Duodenal mucosa (tissue), 2 donors: Measurements from ENCODE around the gene PTCRA.

Experiments used
- H3K27ac ChIP-seq: one replicate; pipeline ENCODE4 v1.7.0; 2013; ENCODE audit warnings: low read depth, low read length
- H3K27me3 ChIP-seq, 2 donors: one replicate each; pipeline ENCODE4 v1.7.0; 2013; ENCODE audit warnings: low read length in 2 of 2, control low read depth in 1 of 2; ENCODE audit not compliant: insufficient read depth in 2 of 2, control insufficient read depth in 1 of 2
- H3K36me3 ChIP-seq, 2 donors: one replicate each; pipeline ENCODE4 v1.7.0; 2013; ENCODE audit warnings: low read length in 2 of 2, control low read depth in 1 of 2; ENCODE audit not compliant: insufficient read depth in 2 of 2, control insufficient read depth in 1 of 2
- H3K4me1 ChIP-seq, 2 donors: one replicate each; pipeline ENCODE4 v1.7.0; 2013; ENCODE audit warnings: low read length in 2 of 2, control low read depth in 1 of 2; ENCODE audit not compliant: insufficient read depth in 2 of 2, control insufficient read depth in 1 of 2
- H3K4me3 ChIP-seq, 2 donors: one replicate each; pipeline ENCODE4 v1.7.0; 2013; ENCODE audit warnings: low read length in 2 of 2, low read depth in 1 of 2
- H3K9ac ChIP-seq, 2 donors: one replicate each; pipeline ENCODE4 v1.7.0; 2013; ENCODE audit warnings: low read length in 2 of 2, low read depth in 1 of 2
- H3K9me3 ChIP-seq, 2 donors: one replicate each; pipeline ENCODE4 v1.7.0; 2013; ENCODE audit warnings: low read length in 2 of 2, control low read depth in 1 of 2; ENCODE audit not compliant: control insufficient read depth in 1 of 2

Gene PTCRA

DNA sequence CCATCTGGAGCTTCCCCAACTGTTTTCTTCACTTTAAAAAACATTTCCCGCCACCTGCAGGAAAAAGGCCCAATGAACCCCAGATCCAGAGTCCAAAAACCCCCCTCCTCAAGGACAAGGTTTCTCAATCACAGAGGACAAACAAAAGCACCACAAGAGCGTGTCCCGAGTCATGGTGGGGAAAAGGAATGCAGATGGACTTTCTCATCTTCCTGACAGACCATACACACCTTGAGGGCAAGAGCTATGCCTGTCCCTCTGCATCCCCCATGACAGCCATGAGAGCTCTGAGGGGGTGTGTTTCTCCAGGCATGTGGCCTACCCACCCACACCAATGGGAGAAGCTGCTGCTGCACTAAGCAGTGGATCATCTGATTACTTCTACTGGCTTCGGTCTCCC, 54.1 kb downstream of the PTCRA start:
- Histone ChIP-seq H3K36me3 (peaks cover 9 to 50% of the 10 kb centered on the region in 2 donors), H3K27me3 (no peaks in the 10 kb centered on the region), H3K4me3 (no peak overlapping the region), H3K4me1 (no peaks in the 10 kb centered on the region), H3K27ac (no peak overlapping the region), H3K9me3 (no peaks in the 10 kb centered on the region), H3K9ac (no peak overlapping the region)

DNA sequence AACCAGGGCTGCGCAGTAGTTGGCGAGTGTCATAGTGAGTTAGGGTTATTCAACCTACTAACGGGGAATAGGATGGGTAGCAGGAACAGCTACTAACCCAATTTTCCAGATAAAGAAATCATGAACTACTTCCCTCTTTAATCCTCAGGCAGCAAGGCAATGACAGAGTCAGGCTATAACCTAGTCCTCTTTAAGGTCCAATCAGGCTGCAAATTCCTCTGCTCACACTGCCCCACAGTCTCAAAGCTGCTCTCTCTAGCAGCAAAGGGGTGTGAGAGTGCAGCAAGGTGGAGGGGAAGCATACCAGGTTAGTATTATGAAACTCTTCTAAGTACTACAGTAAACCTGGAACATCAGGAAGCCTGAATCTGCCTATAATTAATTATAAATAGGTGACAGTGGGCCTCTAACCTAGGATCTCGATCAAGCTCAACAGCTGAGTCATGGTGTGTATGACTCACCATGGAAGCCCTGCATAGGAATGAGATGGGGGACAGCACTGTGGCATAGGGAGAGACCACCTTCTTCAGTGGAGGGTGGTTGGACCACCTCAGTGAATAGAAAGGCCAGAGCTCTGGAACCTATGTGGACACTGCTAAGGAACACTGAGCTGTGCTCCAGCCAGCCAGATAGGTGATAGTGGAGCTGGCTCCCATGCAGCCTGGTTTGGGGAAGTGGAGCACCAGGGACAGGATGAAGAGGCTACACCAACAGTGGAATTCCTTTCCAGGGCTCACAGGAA, 55.2 kb downstream of the PTCRA start:
- H3K9me3 ChIP-seq: no peaks in the 10 kb centered on the region
- H3K27me3 ChIP-seq: no peaks in the 10 kb centered on the region
- no peaks in the 10 kb centered on the region for H3K4me1 ChIP-seq
- no peak overlapping the region for H3K4me3 ChIP-seq
- no peak overlapping the region for H3K27ac ChIP-seq
- H3K9ac ChIP-seq: no peak overlapping the region
- H3K36me3 ChIP-seq: peaks cover 8 to 44% of the 10 kb centered on the region in 2 donors

GRCh38 chr6:42971746-42972327, 56.0 kb downstream of the PTCRA start:
- no peaks in the 10 kb centered on the region for H3K9me3 ChIP-seq
- H3K36me3 ChIP-seq: peaks cover 4 to 36% of the 10 kb centered on the region in 2 donors
- H3K9ac ChIP-seq: no peak overlapping the region
- H3K4me1 ChIP-seq: peaks cover 0 to 2% of the 10 kb centered on the region in 2 donors
- no peaks in the 10 kb centered on the region for H3K27me3 ChIP-seq
- H3K4me3 ChIP-seq: no peak overlapping the region
- H3K27ac ChIP-seq: no peak overlapping the region

DNA sequence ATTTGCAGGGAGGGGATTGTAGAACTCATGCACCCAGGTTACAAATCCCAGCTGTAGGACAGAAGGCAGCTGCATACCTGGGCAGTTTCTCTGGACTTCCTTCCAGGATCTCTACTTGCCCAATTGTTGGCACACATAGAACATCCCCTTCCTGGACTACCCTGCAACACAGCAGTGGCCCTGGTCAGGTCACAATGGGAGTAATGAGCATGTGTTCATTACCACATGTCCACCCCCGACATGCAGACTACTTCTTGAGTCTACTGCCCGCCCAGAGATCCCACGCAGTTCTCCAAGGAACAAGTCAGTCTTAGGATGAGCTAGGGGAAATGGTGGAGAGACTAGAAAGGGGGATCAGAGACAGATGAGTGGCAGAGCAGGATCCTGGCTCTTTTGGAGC, 58.1 kb downstream of the PTCRA start:
- peaks cover 0 to 20% of the 10 kb centered on the region in 2 donors for H3K36me3 ChIP-seq
- H3K4me3 ChIP-seq: no peak overlapping the region
- no peak overlapping the region for H3K27ac ChIP-seq
- no peaks in the 10 kb centered on the region for H3K9me3 ChIP-seq
- no peaks in the 10 kb centered on the region for H3K27me3 ChIP-seq
- no peak overlapping the region for H3K9ac ChIP-seq
- peaks cover 10 to 11% of the 10 kb centered on the region in 2 donors for H3K4me1 ChIP-seq

GRCh38 chr6:42974919-42975505, 59.2 kb downstream of the PTCRA start:
- Histone ChIP-seq H3K27ac (no peak overlapping the region), H3K9ac (no peak overlapping the region), H3K9me3 (no peaks in the 10 kb centered on the region), H3K4me3 (no peak overlapping the region), H3K27me3 (no peaks in the 10 kb centered on the region), H3K36me3 (peaks cover 0 to 9% of the 10 kb centered on the region in 2 donors), H3K4me1 (peaks cover 17 to 18% of the 10 kb centered on the region in 2 donors)
